Thoracic aorta (tissue), 2 donors: ENCODE results near the gene POU2F3. TPM values are rescaled to one million over a fixed set of nuclear protein-coding genes. Genes with fewer than 3 reads are reported as not detected.

Source experiments
- ATAC-seq: fragments of 150-250 bp; one replicate; pipeline ENCODE4 v1.8.0; 2017; ENCODE audit warnings: low read depth; ENCODE audit not compliant: insufficient number of reproducible peaks, low FRiP score
- DNase-seq: peaks from one replicate; pipeline ENCODE4 v3.0.0-alpha.2; 2020; ENCODE audit warnings: low spot score
- H3K27ac ChIP-seq, 2 donors: fragments of 200-600 bp; sonication (generic); 1 replicate in 1 of 2; 2 replicates in 1 of 2; pipeline ENCODE4 v1.5.1; 2016; ENCODE audit warnings: mild to moderate bottlenecking in 2 of 2, moderate library complexity in 2 of 2
- H3K27me3 ChIP-seq: fragments of 200-600 bp; sonication (generic); replicated peaks from 2 replicates; pipeline ENCODE4 v1.6.0; 2016; ENCODE audit warnings: mild to moderate bottlenecking; ENCODE audit not compliant: insufficient read depth
- H3K36me3 ChIP-seq: fragments of 200-600 bp; sonication (generic); one replicate; pipeline ENCODE4 v1.5.1; 2016
- H3K4me1 ChIP-seq, 2 donors: fragments of 200-600 bp; sonication (generic); 1 replicate in 1 of 2; 2 replicates in 1 of 2; pipeline versions ENCODE4 v1.5.1 to v1.6.0; 2016; ENCODE audit warnings: low read depth in 2 of 2, mild to moderate bottlenecking in 1 of 2; ENCODE audit not compliant: control insufficient read depth in 1 of 2
- H3K4me3 ChIP-seq: fragments of 200-600 bp; sonication (generic); 2 replicates; pipeline ENCODE4 v1.5.1; 2016; ENCODE audit warnings: mild to moderate bottlenecking
- H3K9me3 ChIP-seq: fragments of 200-600 bp; sonication (generic); 2 replicates; pipeline ENCODE4 v1.5.1; 2016
- CTCF ChIP-seq: fragments of 200-600 bp; sonication (generic); IDR thresholded peaks from one replicate; pipeline ENCODE4 v1.5.1; 2019; ENCODE audit warnings: antibody characterized with exemption
- total RNA-seq, 2 donors: library from RNA; depleted of rRNA; stranded (reverse); fragments of >200 nt; gene quantifications; one replicate each; pipeline versions ENCODE4 v1.1.0 to v1.2.3, GENCODE V29; 2016

The POU2F3 gene
- total RNA-seq, 2 donors from 2014 or later, result not detected

- no peaks in the 10 kb centered on the region for H3K9me3 ChIP-seq
- DNase-seq (no peak), ATAC-seq (no peak)
- no peaks in the 10 kb centered on the region for H3K4me1 ChIP-seq
- H3K36me3 ChIP-seq, result no peaks in the 10 kb centered on the region
- H3K4me3 ChIP-seq, result no peak overlapping the region
- H3K27ac ChIP-seq, result no peak overlapping the region
- H3K27me3 ChIP-seq, result no peaks in the 10 kb centered on the region
- no peak for TF ChIP-seq CTCF
These were observed 44.2 kb upstream of the POU2F3 start for GRCh38 chr11:120195601-120196320.

GRCh38 chr11:120196826-120197225, 43.1 kb upstream of the POU2F3 start:
- no peak for ATAC-seq
- H3K27ac ChIP-seq, result no peak overlapping the region
- no peak for DNase-seq

DNA sequence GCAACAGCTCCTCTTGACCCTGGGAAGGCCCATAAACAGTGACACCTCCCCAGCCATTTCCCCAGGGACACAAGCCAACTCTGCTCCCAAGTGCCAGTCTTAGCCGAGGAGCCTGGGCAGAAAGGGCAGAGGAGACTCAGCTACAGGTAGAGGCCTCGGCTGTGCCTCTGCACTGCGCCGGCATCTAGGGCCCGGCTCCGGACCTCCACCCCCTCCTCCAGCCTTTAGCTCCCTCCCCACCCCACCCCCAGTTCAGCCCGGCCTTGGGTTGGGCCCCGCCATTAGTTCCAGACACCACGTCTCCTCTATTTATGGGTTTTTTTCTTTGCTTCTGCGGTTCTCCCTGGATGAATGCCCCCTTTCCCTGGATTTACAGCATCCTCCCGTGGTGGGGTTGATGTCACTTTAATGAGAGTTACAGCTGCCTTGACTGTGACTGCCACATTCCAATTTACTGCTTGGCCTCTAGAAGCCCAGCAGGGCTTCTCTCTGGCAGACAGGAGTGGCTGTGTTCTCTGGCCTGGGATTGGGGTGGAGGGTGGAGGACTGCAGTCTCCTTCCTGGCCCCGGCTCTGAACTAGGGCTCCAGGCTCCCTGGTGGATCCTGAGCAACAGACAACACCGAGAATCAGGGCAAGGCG, 42.6 kb upstream of the POU2F3 start:
- H3K27ac ChIP-seq, result no peak overlapping the region
- no peak overlapping the region for H3K4me3 ChIP-seq
- ATAC-seq (no peak), DNase-seq (no peak)
- no peaks in the 10 kb centered on the region for H3K9me3 ChIP-seq
- H3K36me3 ChIP-seq, result no peaks in the 10 kb centered on the region
- no peak for TF ChIP-seq CTCF
- no peaks in the 10 kb centered on the region for H3K27me3 ChIP-seq
- H3K4me1 ChIP-seq, result no peaks in the 10 kb centered on the region

More at GRCh38 chr11:120196826-120197225, 43.1 kb upstream of the POU2F3 start:
- Histone ChIP-seq H3K27me3 (no peaks in the 10 kb centered on the region), H3K9me3 (no peaks in the 10 kb centered on the region), H3K36me3 (no peaks in the 10 kb centered on the region), H3K4me3 (no peak overlapping the region), H3K4me1 (no peaks in the 10 kb centered on the region)
- no peak for TF ChIP-seq CTCF

DNA sequence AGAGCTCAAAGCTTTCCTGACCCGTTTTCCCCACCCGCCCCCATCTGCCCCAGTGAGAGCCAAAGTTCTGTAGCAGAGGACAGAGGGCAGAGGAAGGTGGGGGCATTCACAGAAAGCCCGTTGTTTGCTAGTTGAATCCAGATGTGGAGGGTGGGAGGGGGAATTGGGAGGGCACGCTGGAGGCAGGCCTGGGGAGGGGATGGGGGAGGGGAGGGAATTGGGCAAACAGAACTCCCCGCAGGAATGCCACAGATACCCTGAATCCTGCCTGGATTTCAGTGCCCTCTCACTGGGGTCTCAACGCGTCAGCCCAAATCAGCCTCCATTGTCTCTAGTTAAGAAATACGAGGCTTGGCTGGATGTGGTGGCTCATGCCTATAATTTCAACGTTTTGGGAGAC, 42.0 kb upstream of the POU2F3 start:
- Histone ChIP-seq H3K9me3 (no peaks in the 10 kb centered on the region), H3K4me1 (no peaks in the 10 kb centered on the region), H3K27ac (no peak overlapping the region), H3K27me3 (no peaks in the 10 kb centered on the region), H3K4me3 (no peak overlapping the region), H3K36me3 (no peaks in the 10 kb centered on the region)
- DNase-seq (no peak), ATAC-seq (no peak)
- no peak for TF ChIP-seq CTCF

GRCh38 chr11:120198403-120198786, 41.5 kb upstream of the POU2F3 start:
- Histone ChIP-seq H3K27ac (no peak overlapping the region), H3K27me3 (no peaks in the 10 kb centered on the region), H3K36me3 (no peaks in the 10 kb centered on the region), H3K9me3 (no peaks in the 10 kb centered on the region), H3K4me1 (no peaks in the 10 kb centered on the region), H3K4me3 (no peak overlapping the region)
- DNase-seq (no peak), ATAC-seq (no peak)
- TF ChIP-seq CTCF, result no peak
